Epithelial cell of esophagus (primary cell): ENCODE results near the gene TRIP12.
A peak's percentile ranks its signal among the peaks of the same experiment; 100 is the strongest.
"Not testable (repeated sequence)": the region's sequence is repeated elsewhere in the genome, so short reads cannot be mapped to it uniquely, and the experiment has no call there.

Source experiments
- DNase-seq: peaks from one replicate; pipeline ENCODE4 v3.0.0; 2010; ENCODE audit warnings: low read depth
- H3K4me3 ChIP-seq: 2 replicates; pipeline ENCODE4 v1.5.1; 2011; ENCODE audit warnings: mild to moderate bottlenecking, low read length, control low read depth
- CTCF ChIP-seq: IDR thresholded peaks from 2 replicates; pipeline ENCODE4 v1.5.1; 2011; ENCODE audit warnings: low read depth, mild to moderate bottlenecking, low read length, control low read depth, inconsistent platforms; ENCODE audit not compliant: insufficient read depth; ENCODE audit errors: missing control alignments

Gene TRIP12

GRCh38 chr2:229905601-229906000, 16.2 kb downstream of the TRIP12 start:
- no peak for DNase-seq
- no peak for TF ChIP-seq CTCF
- no peak overlapping the region for H3K4me3 ChIP-seq

- DNase-seq, result no peak
- no peak for TF ChIP-seq CTCF
- no peak overlapping the region for H3K4me3 ChIP-seq
Measured at GRCh38 chr2:229903037-229903436, 18.8 kb downstream of the TRIP12 start.

- no peak for TF ChIP-seq CTCF
- DNase-seq, result peak; percentile 63
- no peak overlapping the region for H3K4me3 ChIP-seq
Measured at GRCh38 chr2:229901819-229902218, 20.0 kb downstream of the TRIP12 start.

GRCh38 chr2:229900514-229900913, 21.3 kb downstream of the TRIP12 start:
- not testable (repeated sequence) for H3K4me3 ChIP-seq, DNase-seq

- H3K4me3 ChIP-seq, result no peak overlapping the region
Measured at GRCh38 chr2:229900012-229900411, 21.8 kb downstream of the TRIP12 start.

GRCh38 chr2:229899604-229900003, 22.2 kb downstream of the TRIP12 start:
- DNase-seq, result no peak
- TF ChIP-seq CTCF, result no peak
- no peak overlapping the region for H3K4me3 ChIP-seq

More at GRCh38 chr2:229900012-229900411, 21.8 kb downstream of the TRIP12 start:
- no peak for DNase-seq
- TF ChIP-seq CTCF, result no peak

- no peak overlapping the region for H3K4me3 ChIP-seq
- no peak for DNase-seq
- TF ChIP-seq CTCF, result no peak
Measured at GRCh38 chr2:229896857-229897256, 25.0 kb downstream of the TRIP12 start.

GRCh38 chr2:229889023-229889422, 32.8 kb downstream of the TRIP12 start:
- H3K4me3 ChIP-seq, result no peak overlapping the region
- no peak for DNase-seq
- TF ChIP-seq CTCF, result no peak
